ENCODE measurements around the gene SLC5A10.
"Not testable (repeated sequence)": the region's sequence is repeated elsewhere in the genome, so short reads cannot be mapped to it uniquely, and the experiment has no call there.

Gene SLC5A10

GRCh38 chr17:19005137-19005773 is 53.3 kb downstream of the SLC5A10 start:
- no peak for DNase-seq

- DNase-seq, result no peak
These were observed 53.9 kb downstream of the SLC5A10 start for GRCh38 chr17:19005789-19006430.

- no peak for DNase-seq
These were observed 54.7 kb downstream of the SLC5A10 start for GRCh38 chr17:19006698-19007097.

- no peak for DNase-seq
These were observed 58.0 kb downstream of the SLC5A10 start for GRCh38 chr17:19009970-19010369.

GRCh38 chr17:19010729-19011505 is 59.0 kb downstream of the SLC5A10 start:
- DNase-seq, result peak; percentile 8

- no peak for DNase-seq
These were observed 59.6 kb downstream of the SLC5A10 start for GRCh38 chr17:19011581-19011980.

GRCh38 chr17:19012171-19013080 is 60.5 kb downstream of the SLC5A10 start:
- no peak for DNase-seq

GRCh38 chr17:19013226-19013625 is 61.3 kb downstream of the SLC5A10 start:
- no peak for DNase-seq

GRCh38 chr17:19013806-19014627 is 62.1 kb downstream of the SLC5A10 start:
- no peak for DNase-seq

GRCh38 chr17:19014628-19015215 is 62.8 kb downstream of the SLC5A10 start:
- no peak for DNase-seq

- DNase-seq, result no peak
These were observed 63.5 kb downstream of the SLC5A10 start for GRCh38 chr17:19015428-19015827.

GRCh38 chr17:19016297-19016696 is 64.3 kb downstream of the SLC5A10 start:
- DNase-seq, result no peak

GRCh38 chr17:19016881-19017280 is 64.9 kb downstream of the SLC5A10 start:
- DNase-seq, result no peak

- no peak for DNase-seq
These were observed 65.4 kb downstream of the SLC5A10 start for GRCh38 chr17:19017401-19017800.

GRCh38 chr17:19017804-19018599 is 66.0 kb downstream of the SLC5A10 start:
- DNase-seq, result no peak

GRCh38 chr17:19018600-19018950 is 66.6 kb downstream of the SLC5A10 start:
- DNase-seq, result no peak

GRCh38 chr17:19019041-19019941 is 67.3 kb downstream of the SLC5A10 start:
- DNase-seq, result no peak

- no peak for DNase-seq
These were observed 68.1 kb downstream of the SLC5A10 start for GRCh38 chr17:19020016-19020415.

GRCh38 chr17:19021011-19021621 is 69.2 kb downstream of the SLC5A10 start:
- not testable (repeated sequence) for DNase-seq
